ENCODE results near the gene CD99. TPM values are rescaled to one million over a fixed set of nuclear protein-coding genes. Genes with fewer than 3 reads are reported as not detected.
A peak's percentile ranks its signal among the peaks of the same experiment; 100 is the strongest.
"Not testable (repeated sequence)": the region's sequence is repeated elsewhere in the genome, so short reads cannot be mapped to it uniquely, and the experiment has no call there.

Gene CD99
- total RNA-seq, 6 donors from 2014 or later, result 135 to 300 (median 233) TPM

DNA sequence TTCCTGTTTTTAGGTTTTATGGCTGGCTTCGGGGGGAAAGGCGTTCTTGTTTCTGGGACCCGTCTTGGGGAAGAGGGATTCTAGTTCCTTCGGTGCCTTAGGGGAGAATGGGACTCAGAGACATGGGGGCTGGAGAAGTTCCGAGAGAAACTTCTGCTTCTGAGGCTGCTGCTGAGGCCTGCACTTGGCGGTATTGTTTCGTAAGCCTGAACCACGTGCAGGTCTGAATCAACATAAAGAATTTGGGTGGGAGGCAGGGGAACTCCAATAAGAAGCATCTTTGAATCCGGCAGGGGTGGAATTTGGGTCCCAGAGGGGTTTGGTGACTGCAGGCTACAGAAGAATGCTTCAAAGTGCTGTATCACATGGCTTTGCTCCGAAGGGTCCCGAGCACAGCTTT lies 75.8 kb downstream of the CD99 start:
- no peaks in the 10 kb centered on the region for H3K4me1 ChIP-seq
- no peaks in the 10 kb centered on the region for H3K27me3 ChIP-seq
- TF ChIP-seq POLR2A (IDR thresholded peaks at IDR 0.05) (no peak), EP300 (IDR thresholded peaks at IDR 0.05) (no peak), POLR2AphosphoS5 (IDR thresholded peaks at IDR 0.05) (no peak)
- TF ChIP-seq, protein P1, sequence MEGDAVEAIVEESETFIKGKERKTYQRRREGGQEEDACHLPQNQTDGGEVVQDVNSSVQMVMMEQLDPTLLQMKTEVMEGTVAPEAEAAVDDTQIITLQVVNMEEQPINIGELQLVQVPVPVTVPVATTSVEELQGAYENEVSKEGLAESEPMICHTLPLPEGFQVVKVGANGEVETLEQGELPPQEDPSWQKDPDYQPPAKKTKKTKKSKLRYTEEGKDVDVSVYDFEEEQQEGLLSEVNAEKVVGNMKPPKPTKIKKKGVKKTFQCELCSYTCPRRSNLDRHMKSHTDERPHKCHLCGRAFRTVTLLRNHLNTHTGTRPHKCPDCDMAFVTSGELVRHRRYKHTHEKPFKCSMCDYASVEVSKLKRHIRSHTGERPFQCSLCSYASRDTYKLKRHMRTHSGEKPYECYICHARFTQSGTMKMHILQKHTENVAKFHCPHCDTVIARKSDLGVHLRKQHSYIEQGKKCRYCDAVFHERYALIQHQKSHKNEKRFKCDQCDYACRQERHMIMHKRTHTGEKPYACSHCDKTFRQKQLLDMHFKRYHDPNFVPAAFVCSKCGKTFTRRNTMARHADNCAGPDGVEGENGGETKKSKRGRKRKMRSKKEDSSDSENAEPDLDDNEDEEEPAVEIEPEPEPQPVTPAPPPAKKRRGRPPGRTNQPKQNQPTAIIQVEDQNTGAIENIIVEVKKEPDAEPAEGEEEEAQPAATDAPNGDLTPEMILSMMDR (IDR thresholded peaks at IDR 0.05), result no peak
- no peaks in the 10 kb centered on the region for H3K36me3 ChIP-seq
- H3K4me3 ChIP-seq, result no peak overlapping the region
- no peaks in the 10 kb centered on the region for H3K9me3 ChIP-seq
- ATAC-seq (ENCODE audit: low FRiP score in 2 of 2) (no peak), DNase-seq (peak in 1 of 2 donors; percentile 42)
- 81 to 88% methylated on average over 11 of the region's 11 CpGs for WGBS, 2 donors
- H3K27ac ChIP-seq, result peak overlapping the region; percentile 44 to 76 (median 62)

DNA sequence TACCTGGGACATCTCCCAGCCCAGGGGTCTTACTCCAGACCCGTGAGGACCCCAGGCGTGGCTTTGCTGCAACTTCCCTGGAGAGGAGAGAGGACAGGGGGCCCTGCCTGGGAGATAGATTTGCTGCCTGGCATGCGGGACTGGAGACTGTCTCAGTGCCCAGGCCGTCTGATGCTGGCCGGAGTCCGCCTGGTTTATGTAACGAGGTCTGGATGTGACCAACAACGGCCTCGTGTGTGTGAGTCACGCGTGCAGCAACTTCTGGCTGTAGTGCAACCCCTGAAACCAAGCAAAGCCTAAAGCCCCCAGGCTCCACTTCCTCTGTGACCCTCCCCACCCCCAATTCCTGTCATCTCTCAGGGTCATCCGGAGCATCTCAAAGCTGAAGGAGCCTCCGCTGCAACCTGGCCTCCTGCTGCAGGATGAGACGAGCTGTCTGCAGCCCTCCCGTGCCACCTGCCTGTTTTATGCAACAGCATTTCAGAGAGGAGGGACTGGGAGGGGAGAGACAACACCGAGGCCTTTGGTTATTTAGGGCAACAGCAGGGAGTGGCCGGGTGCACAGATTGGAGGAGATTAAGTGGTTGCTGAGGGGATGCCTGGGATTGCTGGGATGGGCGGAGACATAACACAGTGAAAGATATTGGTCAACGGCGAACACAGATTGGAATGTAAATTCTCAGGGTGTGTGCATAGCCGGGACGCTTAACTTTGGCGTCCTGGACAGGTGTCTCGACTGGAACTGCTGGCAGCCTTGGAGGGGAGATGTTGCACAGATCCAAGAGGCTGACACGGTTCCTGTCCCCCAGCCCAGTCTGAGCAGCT lies 76.7 kb downstream of the CD99 start:
- WGBS, 2 donors, result 47 to 65% methylated on average over 13 to 25 of the region's 25 CpGs
- peak; percentile 84 to 89 for ATAC-seq (ENCODE audit: low FRiP score in 2 of 2)
- H3K27me3 ChIP-seq, result no peaks in the 10 kb centered on the region
- peak in 1 of 2 donors; percentile 64 for DNase-seq
- H3K4me3 ChIP-seq, result no peak overlapping the region
- peak overlapping the region; percentile 44 to 76 (median 62) for H3K27ac ChIP-seq
- TF ChIP-seq POLR2A (IDR thresholded peaks at IDR 0.05), result peak in 1 of 4 donors; percentile 24
- TF ChIP-seq, protein P1 (IDR thresholded peaks at IDR 0.05), result no peak
- no peaks in the 10 kb centered on the region for H3K36me3 ChIP-seq
- no peaks in the 10 kb centered on the region for H3K9me3 ChIP-seq
- H3K4me1 ChIP-seq, result no peaks in the 10 kb centered on the region

DNA sequence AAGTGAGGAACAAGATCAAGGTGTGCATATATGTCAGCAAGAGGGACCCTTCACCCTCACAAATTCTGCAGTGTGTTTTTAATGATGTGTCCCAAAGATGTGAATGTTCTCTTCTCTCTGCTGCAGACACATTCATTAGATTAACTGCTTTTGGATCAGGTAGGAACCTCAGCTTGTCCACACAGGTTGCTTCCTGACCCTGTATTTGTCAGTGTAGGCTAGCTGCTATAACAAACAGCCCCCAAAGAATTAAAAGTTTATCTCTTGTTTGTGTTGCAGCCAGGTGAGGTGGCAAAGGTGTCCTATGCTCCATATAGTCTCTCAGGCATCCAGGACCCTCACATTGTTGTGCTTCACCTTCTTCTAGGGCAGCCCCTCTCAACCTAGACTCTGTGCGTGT lies 78.5 kb downstream of the CD99 start:
- WGBS, 2 donors, result 100% methylated on average over 1 of the region's 1 CpG
- Histone ChIP-seq H3K36me3 (no peaks in the 10 kb centered on the region), H3K4me3 (no peak overlapping the region), H3K9me3 (peaks cover 0 to 2% (median 0%) of the 10 kb centered on the region in 4 donors), H3K27me3 (no peaks in the 10 kb centered on the region), H3K4me1 (no peaks in the 10 kb centered on the region), H3K27ac (no peak overlapping the region)
- ATAC-seq (ENCODE audit: low FRiP score in 2 of 2), result no peak
- no peak for DNase-seq
- TF ChIP-seq POLR2A (IDR thresholded peaks at IDR 0.05), result no peak
- TF ChIP-seq, protein P1 (IDR thresholded peaks at IDR 0.05), result no peak
- no peak for TF ChIP-seq EP300 (IDR thresholded peaks at IDR 0.05)
- no peak for TF ChIP-seq POLR2AphosphoS5 (IDR thresholded peaks at IDR 0.05)

DNA sequence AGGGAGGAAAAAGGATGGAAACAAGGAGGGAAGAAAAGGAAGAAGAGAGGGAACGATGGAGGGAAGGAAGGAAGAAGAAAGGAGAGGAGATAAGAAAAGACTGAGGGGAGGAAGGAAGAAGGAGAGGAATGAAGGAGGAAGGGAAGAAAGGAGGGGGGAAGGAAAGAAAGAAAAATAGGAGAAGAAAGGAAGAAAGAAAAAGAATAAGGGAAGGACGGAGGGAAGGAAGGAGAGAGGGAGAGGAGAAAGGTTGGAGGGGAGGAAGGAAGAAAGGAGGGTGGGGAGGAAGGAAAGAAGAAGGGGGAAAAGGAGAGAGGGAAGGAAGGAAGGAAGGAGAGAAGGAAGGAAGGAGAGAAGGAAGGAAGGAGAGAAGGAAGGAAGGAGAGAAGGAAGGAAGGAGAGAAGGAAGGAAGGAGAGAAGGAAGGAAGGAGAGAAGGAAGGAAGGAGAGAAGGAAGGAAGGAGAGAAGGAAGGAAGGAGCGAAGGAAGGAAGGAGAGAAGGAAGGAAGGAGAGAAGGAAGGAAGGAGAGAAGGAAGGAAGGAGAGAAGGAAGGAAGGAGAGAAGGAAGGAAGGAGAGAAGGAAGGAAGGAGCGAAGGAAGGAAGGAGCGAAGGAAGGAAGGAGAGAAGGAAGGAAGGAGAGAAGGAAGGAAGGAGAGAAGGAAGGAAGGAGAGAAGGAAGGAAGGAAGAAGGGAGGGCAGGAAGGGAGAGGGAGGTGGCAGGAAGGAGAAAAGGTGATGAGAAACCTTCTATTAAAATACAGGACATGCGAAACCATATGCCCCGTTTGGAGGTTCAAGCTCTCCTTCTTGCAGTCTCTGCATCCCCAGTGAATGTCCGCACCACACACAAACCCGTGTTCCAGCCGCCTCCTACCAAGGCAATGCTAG lies 82.3 kb downstream of the CD99 start:
- H3K36me3 ChIP-seq; DNase-seq; H3K9me3 ChIP-seq; ATAC-seq (ENCODE audit: low FRiP score in 2 of 2); H3K27ac ChIP-seq; H3K4me3 ChIP-seq; H3K27me3 ChIP-seq; H3K4me1 ChIP-seq: not testable (repeated sequence)
- 84 to 87% methylated on average over 9 to 10 of the region's 10 CpGs for WGBS, 2 donors

DNA sequence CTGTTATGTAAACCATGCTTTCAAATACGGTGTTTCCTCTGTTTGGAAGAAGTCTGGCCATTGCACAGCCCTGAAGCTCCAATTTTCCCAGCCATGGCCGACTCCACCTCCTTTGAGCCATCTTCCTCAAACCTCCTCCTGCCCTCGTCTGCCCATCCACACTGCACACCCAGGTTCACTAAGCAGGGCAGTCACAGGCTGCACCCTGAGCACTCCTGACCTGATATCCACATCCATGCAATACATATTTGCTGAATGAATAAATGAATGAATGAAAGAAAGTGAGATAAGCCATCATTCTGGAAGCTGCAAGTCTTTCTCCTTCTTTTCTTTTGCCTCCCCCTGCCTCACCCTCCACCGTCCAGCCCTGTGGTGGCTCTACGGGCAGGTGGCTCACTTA lies 83.0 kb downstream of the CD99 start:
- ATAC-seq (ENCODE audit: low FRiP score in 2 of 2) (no peak), DNase-seq (no peak)
- no peak overlapping the region for H3K27ac ChIP-seq
- TF ChIP-seq, protein P1 (IDR thresholded peaks at IDR 0.05), result no peak
- TF ChIP-seq POLR2A (IDR thresholded peaks at IDR 0.05), result no peak
- no peak for TF ChIP-seq POLR2AphosphoS5 (IDR thresholded peaks at IDR 0.05)
- TF ChIP-seq EP300 (IDR thresholded peaks at IDR 0.05), result no peak
- no peaks in the 10 kb centered on the region for H3K4me1 ChIP-seq
- peaks cover 0 to 7% (median 0%) of the 10 kb centered on the region in 4 donors for H3K9me3 ChIP-seq
- no peaks in the 10 kb centered on the region for H3K27me3 ChIP-seq
- no peak overlapping the region for H3K4me3 ChIP-seq
- H3K36me3 ChIP-seq, result no peaks in the 10 kb centered on the region
- WGBS, 2 donors, result 89% methylated on average over 5 of the region's 5 CpGs
